Smooth muscle cell (in vitro differentiated cells): ENCODE results near the gene PHPT1. TPM values are rescaled to one million over a fixed set of nuclear protein-coding genes. Genes with fewer than 3 reads are reported as not detected.
"Not testable (repeated sequence)": the region's sequence is repeated elsewhere in the genome, so short reads cannot be mapped to it uniquely, and the experiment has no call there.

Source experiments
- DNase-seq: peaks from one replicate; lab custom pipeline; 2025; ENCODE audit not compliant: unreplicated experiment; lab: John Stamatoyannopoulos, UW
- H2AFZ ChIP-seq: fragments of 200-600 bp; sonication (generic); 2 replicates; pipeline ENCODE4 v1.6.0; 2016; ENCODE audit warnings: antibody characterized with exemption, low read depth, mild to moderate bottlenecking
- H3F3A ChIP-seq: fragments of 200-600 bp; sonication (generic); 2 replicates; pipeline ENCODE4 v1.6.0; 2017; ENCODE audit warnings: antibody characterized with exemption, low read depth
- H3K27ac ChIP-seq: fragments of 200-600 bp; sonication (generic); 2 replicates; pipeline ENCODE4 v1.5.1; 2016; ENCODE audit warnings: low read depth, mild to moderate bottlenecking
- H3K27me3 ChIP-seq: fragments of 200-600 bp; sonication (generic); 2 replicates; pipeline ENCODE4 v1.6.1; 2016; ENCODE audit warnings: low read depth, mild to moderate bottlenecking
- H3K36me3 ChIP-seq: fragments of 200-600 bp; sonication (generic); 2 replicates; pipeline ENCODE4 v1.5.1; 2016; ENCODE audit warnings: low read depth
- H3K4me1 ChIP-seq: fragments of 200-600 bp; sonication (generic); 2 replicates; pipeline ENCODE4 v1.5.1; 2016; ENCODE audit warnings: low read depth
- H3K4me2 ChIP-seq: fragments of 200-600 bp; sonication (generic); 2 replicates; pipeline ENCODE4 v1.6.0; 2016; ENCODE audit warnings: mild to moderate bottlenecking
- H3K4me3 ChIP-seq: fragments of 200-600 bp; sonication (generic); 2 replicates; pipeline ENCODE4 v1.5.1; 2016; ENCODE audit warnings: mild to moderate bottlenecking
- H3K79me2 ChIP-seq: fragments of 200-600 bp; sonication (generic); 2 replicates; pipeline ENCODE4 v1.6.0; 2016; ENCODE audit warnings: low read depth, mild to moderate bottlenecking
- H3K9ac ChIP-seq: fragments of 200-600 bp; sonication (generic); 2 replicates; pipeline ENCODE4 v1.6.0; 2016; ENCODE audit warnings: low read depth
- H3K9me3 ChIP-seq: fragments of 200-600 bp; sonication (generic); replicated peaks from 2 replicates; pipeline ENCODE4 v1.5.1; 2016; ENCODE audit warnings: low read depth
- H4K20me1 ChIP-seq: fragments of 200-600 bp; sonication (generic); 2 replicates; pipeline ENCODE4 v1.6.0; 2016; ENCODE audit warnings: low read depth
- WGBS: methylation state at CpG from one replicate; pipeline ENCODE4 v1.1.7; 2016; ENCODE audit warnings: low lambda C conversion rate; 5-methylcytosine and 5-hydroxymethylcytosine counted together
- polyA plus RNA-seq: library from polyadenylated mRNA; unstranded; fragments of >200 nt; fragmentation: Nextera tagmentation; extraction: Ambion mirVana; gene quantifications from 2 replicates; pipeline ENCODE4 v1.2.1, GENCODE V29; 2016
- total RNA-seq: library from RNA; depleted of rRNA; stranded (reverse); fragments of >200 nt; gene quantifications from 2 replicates; pipeline ENCODE4 v1.2.3, GENCODE V29; 2014
- TF ChIP-seq, protein P1 (sequence below): fragments of 200-600 bp; sonication (generic); IDR thresholded peaks from 2 replicates; pipeline ENCODE4 v1.5.1; 2017; ENCODE audit warnings: borderline replicate concordance, mild to moderate bottlenecking, antibody characterized with exemption; ENCODE audit not compliant: insufficient read depth, poor library complexity, severe bottlenecking

The PHPT1 gene
- total and polyA plus RNA-seq, 2 experiments from 2014 or later = 173 to 381 TPM

DNA sequence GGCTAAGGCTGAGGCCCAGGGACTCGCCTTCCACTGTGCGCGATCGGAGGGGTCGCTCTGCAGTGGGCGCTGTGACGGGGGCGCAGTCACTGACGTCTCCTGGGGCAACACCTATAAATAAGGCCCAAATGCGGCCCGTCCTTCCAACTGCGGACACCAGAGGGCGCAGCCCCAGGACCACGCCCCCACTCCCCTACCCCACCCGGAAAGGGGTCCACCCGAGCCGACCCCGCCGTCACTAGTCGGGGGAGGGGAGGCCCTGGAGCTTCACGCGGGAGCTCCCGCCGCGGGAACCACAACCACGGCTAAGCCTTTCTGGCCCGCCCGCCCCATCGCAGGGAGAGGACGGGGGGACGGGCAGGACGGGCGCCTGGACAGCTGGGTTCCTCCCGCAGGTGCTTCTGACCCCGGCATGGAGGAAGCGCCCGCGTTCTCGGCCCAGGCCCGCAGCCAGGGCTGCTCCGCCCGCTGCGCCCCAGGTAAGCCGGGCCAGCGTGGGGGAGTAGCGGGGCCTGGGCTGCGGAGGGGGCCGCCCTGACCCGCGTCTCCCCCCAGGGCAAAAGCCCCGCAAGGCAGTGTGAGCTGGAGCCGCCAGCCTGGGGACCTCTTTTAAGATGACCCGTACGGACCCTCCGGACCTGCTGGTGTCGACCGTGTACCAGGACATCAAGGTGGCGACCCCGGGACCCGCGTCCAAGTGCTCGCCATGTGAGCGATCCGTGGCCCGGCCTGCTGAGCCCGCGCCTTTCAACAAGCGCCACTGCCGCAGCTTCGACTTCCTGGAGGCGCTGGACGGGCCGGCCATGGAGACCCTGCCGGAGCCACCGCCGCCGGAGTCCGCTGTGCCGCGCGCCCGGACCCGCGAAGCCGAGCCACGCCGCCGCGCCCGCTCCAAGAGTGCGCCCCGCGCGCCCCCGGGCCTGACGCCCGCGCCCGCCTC, 5.1 kb upstream of the PHPT1 start:
- H3K79me2 ChIP-seq, H2AFZ ChIP-seq, H3K9me3 ChIP-seq, H3K36me3 ChIP-seq, H3K4me2 ChIP-seq, H3K27ac ChIP-seq, H3K27me3 ChIP-seq, H3K9ac ChIP-seq, H3K4me3 ChIP-seq, DNase-seq, H3F3A ChIP-seq: not testable (repeated sequence)
- Histone ChIP-seq H4K20me1 (peaks cover 26% of the 10 kb centered on the region), H3K4me1 (peaks cover 24% of the 10 kb centered on the region)
- TF ChIP-seq, protein P1, sequence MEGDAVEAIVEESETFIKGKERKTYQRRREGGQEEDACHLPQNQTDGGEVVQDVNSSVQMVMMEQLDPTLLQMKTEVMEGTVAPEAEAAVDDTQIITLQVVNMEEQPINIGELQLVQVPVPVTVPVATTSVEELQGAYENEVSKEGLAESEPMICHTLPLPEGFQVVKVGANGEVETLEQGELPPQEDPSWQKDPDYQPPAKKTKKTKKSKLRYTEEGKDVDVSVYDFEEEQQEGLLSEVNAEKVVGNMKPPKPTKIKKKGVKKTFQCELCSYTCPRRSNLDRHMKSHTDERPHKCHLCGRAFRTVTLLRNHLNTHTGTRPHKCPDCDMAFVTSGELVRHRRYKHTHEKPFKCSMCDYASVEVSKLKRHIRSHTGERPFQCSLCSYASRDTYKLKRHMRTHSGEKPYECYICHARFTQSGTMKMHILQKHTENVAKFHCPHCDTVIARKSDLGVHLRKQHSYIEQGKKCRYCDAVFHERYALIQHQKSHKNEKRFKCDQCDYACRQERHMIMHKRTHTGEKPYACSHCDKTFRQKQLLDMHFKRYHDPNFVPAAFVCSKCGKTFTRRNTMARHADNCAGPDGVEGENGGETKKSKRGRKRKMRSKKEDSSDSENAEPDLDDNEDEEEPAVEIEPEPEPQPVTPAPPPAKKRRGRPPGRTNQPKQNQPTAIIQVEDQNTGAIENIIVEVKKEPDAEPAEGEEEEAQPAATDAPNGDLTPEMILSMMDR = peak; percentile 47
- WGBS = 79% methylated on average over 53 of the region's 99 CpGs

DNA sequence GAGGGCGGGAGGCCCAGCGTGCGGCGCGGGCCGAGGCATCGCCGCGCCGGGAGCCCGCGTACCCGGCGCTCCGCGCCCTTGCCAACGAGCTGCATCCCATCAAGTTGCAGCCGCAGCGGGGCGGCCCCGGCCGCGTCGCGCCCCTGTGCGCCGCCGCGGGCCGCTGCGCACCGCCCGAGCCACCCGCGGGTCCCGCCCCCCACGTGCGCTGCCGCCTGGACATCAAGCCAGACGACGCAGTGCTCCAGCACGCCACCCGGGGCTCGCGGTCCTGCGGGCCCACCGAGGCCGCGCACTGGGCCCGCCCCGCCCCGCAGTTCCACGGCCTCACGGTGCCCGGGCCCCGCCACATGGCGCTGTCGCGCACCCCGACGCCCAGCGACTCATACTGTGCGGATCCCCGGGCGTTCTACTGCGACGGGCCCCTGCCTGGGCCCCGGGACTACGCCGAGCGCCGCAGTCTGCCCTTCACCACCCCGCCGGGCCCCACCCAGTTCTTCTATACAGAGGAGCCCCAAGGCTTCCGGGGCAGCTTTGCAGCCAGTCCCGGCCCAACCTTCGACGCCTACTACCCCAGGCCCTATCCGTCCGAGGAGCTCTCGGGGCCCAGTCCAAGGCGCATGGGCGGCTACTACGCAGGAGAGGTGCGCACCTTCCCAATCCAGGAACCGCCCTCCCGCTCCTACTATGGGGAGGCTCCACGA, 4.3 kb upstream of the PHPT1 start:
- H3K79me2 ChIP-seq = peaks cover 3% of the 10 kb centered on the region
- DNase-seq = no peak
- no peak overlapping the region for H3K27ac ChIP-seq
- no peaks in the 10 kb centered on the region for H3K27me3 ChIP-seq
- H3K4me1 ChIP-seq = peaks cover 27% of the 10 kb centered on the region
- H3K9me3 ChIP-seq = no peaks in the 10 kb centered on the region
- TF ChIP-seq, protein P1 = no peak
- H4K20me1 ChIP-seq = peaks cover 26% of the 10 kb centered on the region
- H3K4me2 ChIP-seq = no peak overlapping the region
- 95% methylated on average over 33 of the region's 88 CpGs for WGBS
- no peak overlapping the region for H3K9ac ChIP-seq
- peaks cover 5% of the 10 kb centered on the region for H3F3A ChIP-seq
- no peak overlapping the region for H3K4me3 ChIP-seq
- no peak overlapping the region for H2AFZ ChIP-seq
- H3K36me3 ChIP-seq = no peaks in the 10 kb centered on the region

DNA sequence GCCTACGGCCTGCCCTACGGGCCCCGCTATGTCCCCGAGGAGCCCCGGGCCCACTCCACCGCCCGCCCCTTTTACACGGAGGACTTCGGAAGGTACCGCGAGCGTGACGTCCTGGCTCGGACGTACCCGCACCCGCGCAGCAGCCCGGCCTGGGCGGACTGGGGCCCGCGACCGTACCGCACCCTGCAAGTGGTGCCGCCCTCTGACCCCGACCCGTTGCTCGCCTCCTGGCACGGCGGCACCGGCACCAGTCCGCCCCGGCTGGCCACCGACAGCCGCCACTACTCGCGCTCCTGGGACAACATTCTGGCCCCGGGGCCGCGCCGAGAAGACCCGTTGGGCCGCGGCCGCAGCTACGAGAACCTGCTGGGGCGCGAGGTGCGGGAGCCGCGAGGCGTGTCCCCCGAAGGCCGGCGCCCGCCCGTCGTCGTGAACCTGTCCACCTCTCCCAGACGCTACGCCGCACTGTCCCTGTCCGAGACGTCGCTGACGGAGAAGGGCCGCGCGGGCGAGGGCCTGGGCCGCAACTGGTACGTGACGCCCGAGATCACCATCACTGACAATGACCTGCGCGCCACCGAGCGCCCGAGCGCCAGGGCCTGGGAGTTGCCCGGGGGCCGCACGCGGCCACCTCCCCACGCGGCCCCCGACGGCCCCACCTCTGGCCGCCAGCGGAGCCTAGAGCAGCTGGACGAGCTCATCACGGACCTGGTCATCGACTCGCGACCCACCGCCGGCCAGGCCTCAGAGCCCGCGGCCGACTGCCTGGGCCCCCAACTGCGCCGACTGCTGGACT, 3.5 kb upstream of the PHPT1 start:
- Histone ChIP-seq H3K36me3 (no peaks in the 10 kb centered on the region), H3K9ac (no peak overlapping the region), H3K4me2 (peak overlapping the region; percentile 51), H4K20me1 (peaks cover 26% of the 10 kb centered on the region), H3K9me3 (no peaks in the 10 kb centered on the region), H3K27ac (no peak overlapping the region), H3K79me2 (peaks cover 10% of the 10 kb centered on the region), H3K4me1 (peaks cover 25% of the 10 kb centered on the region), H3F3A (peaks cover 5% of the 10 kb centered on the region), H3K4me3 (no peak overlapping the region), H3K27me3 (no peaks in the 10 kb centered on the region), H2AFZ (no peak overlapping the region)
- WGBS = 83% methylated on average over 66 of the region's 102 CpGs
- TF ChIP-seq, protein P1 = no peak
- DNase-seq = no peak
